GM21526 (cell line): ENCODE measurements around the gene SCN10A.

ENCODE experiments used
- ATAC-seq: cut with Tn5 transposase; IDR thresholded peaks from one replicate; pipeline ENCODE4 v1.9.1; 2021; ENCODE audit warnings: moderate library complexity; ENCODE audit not compliant: unreplicated experiment, low FRiP score

Gene SCN10A

GRCh38 chr3:38722781-38723568 lies 93.0 kb downstream of the SCN10A start:
- no peak for ATAC-seq

GRCh38 chr3:38721207-38721772 lies 94.7 kb downstream of the SCN10A start:
- ATAC-seq = no peak

GRCh38 chr3:38720465-38720864 lies 95.6 kb downstream of the SCN10A start:
- no peak for ATAC-seq

GRCh38 chr3:38717355-38718240 lies 98.4 kb downstream of the SCN10A start:
- no peak for ATAC-seq

GRCh38 chr3:38713121-38713520 lies 102.9 kb downstream of the SCN10A start:
- no peak for ATAC-seq

- ATAC-seq = no peak
Observed at GRCh38 chr3:38711321-38711720, 104.7 kb downstream of the SCN10A start.

- ATAC-seq = no peak
Observed at GRCh38 chr3:38707730-38708129, 108.3 kb downstream of the SCN10A start.

GRCh38 chr3:38706961-38707360 lies 109.1 kb downstream of the SCN10A start:
- ATAC-seq = no peak

- ATAC-seq = no peak
Observed at GRCh38 chr3:38702231-38702630, 113.8 kb downstream of the SCN10A start.

- no peak for ATAC-seq
Observed at GRCh38 chr3:38698760-38699159, 117.3 kb downstream of the SCN10A start.

GRCh38 chr3:38698061-38698460 lies 118.0 kb downstream of the SCN10A start:
- no peak for ATAC-seq

GRCh38 chr3:38696034-38696433 lies 120.0 kb downstream of the SCN10A start:
- ATAC-seq = no peak

GRCh38 chr3:38690185-38690584 lies 125.8 kb downstream of the SCN10A start:
- ATAC-seq = no peak

- no peak for ATAC-seq
Observed at GRCh38 chr3:38689774-38690173, 126.2 kb downstream of the SCN10A start.

- ATAC-seq = no peak
Observed at GRCh38 chr3:38689346-38689745, 126.7 kb downstream of the SCN10A start.

- no peak for ATAC-seq
Observed at GRCh38 chr3:38687321-38687720, 128.7 kb downstream of the SCN10A start.

GRCh38 chr3:38684546-38684945 lies 131.5 kb downstream of the SCN10A start:
- no peak for ATAC-seq

- no peak for ATAC-seq
Observed at GRCh38 chr3:38669668-38670067, 146.3 kb downstream of the SCN10A start.

- ATAC-seq = no peak
Observed at GRCh38 chr3:38662544-38662943, 153.5 kb downstream of the SCN10A start.

- ATAC-seq = no peak
Observed at GRCh38 chr3:38658841-38659240, 157.2 kb downstream of the SCN10A start.

- no peak for ATAC-seq
Observed at GRCh38 chr3:38657369-38657768, 158.6 kb downstream of the SCN10A start.
